Parathyroid adenoma (tissue), 2 donors: Measurements from ENCODE around the gene OR5D18.

Experiments
- H2AFZ ChIP-seq: fragments of 300-600 bp; sonication (generic); one replicate; pipeline ENCODE4 v1.7.0; 2017; ENCODE audit warnings: antibody characterized with exemption, mild to moderate bottlenecking
- H3K27ac ChIP-seq: fragments of 300-600 bp; sonication (generic); one replicate; pipeline ENCODE4 v1.7.0; 2017
- H3K27me3 ChIP-seq: fragments of 300-600 bp; sonication (generic); one replicate; pipeline ENCODE4 v1.7.0; 2017; ENCODE audit warnings: low read length; ENCODE audit not compliant: control insufficient read depth, insufficient read depth
- H3K36me3 ChIP-seq: fragments of 300-600 bp; sonication (generic); one replicate; pipeline ENCODE4 v1.7.0; 2017; ENCODE audit warnings: low read length; ENCODE audit not compliant: control insufficient read depth, insufficient read depth
- H3K4me1 ChIP-seq: fragments of 300-600 bp; sonication (generic); one replicate; pipeline ENCODE4 v1.7.0; 2017; ENCODE audit warnings: control low read depth
- H3K4me2 ChIP-seq: fragments of 300-600 bp; sonication (generic); one replicate; pipeline ENCODE4 v1.7.0; 2017; ENCODE audit warnings: low read length
- H3K4me3 ChIP-seq: fragments of 300-600 bp; sonication (generic); one replicate; pipeline ENCODE4 v1.7.0; 2017; ENCODE audit warnings: low read depth, low read length
- H3K79me2 ChIP-seq: fragments of 300-600 bp; sonication (generic); one replicate; pipeline ENCODE4 v1.7.0; 2017; ENCODE audit warnings: control low read depth
- H3K9ac ChIP-seq: fragments of 300-600 bp; sonication (generic); one replicate; pipeline ENCODE4 v1.7.0; 2017; ENCODE audit warnings: mild to moderate bottlenecking
- H3K9me3 ChIP-seq: fragments of 300-600 bp; sonication (generic); one replicate; pipeline ENCODE4 v1.7.0; 2017; ENCODE audit warnings: low read length; ENCODE audit not compliant: control insufficient read depth
- TF ChIP-seq, protein P1 (sequence below): fragments of 300-600 bp; sonication (generic); IDR thresholded peaks from one replicate; pipeline ENCODE4 v1.7.0; 2017; ENCODE audit warnings: antibody characterized with exemption, mild to moderate bottlenecking
- donor health status: primary hyperparathyroidism.

The OR5D18 gene

DNA sequence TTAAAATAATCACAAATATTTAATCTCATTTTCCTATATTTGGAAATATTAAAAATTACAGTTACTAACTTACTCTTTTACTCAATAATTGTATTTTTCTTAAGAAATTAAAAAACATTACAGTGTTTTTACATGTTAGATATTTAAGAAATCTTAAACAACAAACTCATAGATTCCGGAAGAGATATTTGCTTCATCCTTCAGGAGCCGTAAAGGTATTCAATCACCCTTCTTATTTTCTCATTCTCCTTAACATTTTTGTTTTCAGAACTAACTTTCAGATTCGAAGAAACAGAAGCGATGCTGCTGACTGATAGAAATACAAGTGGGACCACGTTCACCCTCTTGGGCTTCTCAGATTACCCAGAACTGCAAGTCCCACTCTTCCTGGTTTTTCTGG, at the start of gene OR5D18:
Gene OR5D18, plus strand, starts transcription at position 301 of the 400 bp plus-strand sequence. Its CDS starts 0 bp downstream, at position 301.
- H3K9ac ChIP-seq, result no peak within 1 kb of the TSS
- no peaks in the 10 kb centered on the region for H3K27me3 ChIP-seq
- no peak within 1 kb of the TSS for H3K4me3 ChIP-seq
- H3K36me3 ChIP-seq, result no peaks in the 10 kb centered on the region
- no peaks in the 10 kb centered on the region for H3K9me3 ChIP-seq
- no peak within 1 kb of the TSS for H3K27ac ChIP-seq
- TF ChIP-seq, protein P1, sequence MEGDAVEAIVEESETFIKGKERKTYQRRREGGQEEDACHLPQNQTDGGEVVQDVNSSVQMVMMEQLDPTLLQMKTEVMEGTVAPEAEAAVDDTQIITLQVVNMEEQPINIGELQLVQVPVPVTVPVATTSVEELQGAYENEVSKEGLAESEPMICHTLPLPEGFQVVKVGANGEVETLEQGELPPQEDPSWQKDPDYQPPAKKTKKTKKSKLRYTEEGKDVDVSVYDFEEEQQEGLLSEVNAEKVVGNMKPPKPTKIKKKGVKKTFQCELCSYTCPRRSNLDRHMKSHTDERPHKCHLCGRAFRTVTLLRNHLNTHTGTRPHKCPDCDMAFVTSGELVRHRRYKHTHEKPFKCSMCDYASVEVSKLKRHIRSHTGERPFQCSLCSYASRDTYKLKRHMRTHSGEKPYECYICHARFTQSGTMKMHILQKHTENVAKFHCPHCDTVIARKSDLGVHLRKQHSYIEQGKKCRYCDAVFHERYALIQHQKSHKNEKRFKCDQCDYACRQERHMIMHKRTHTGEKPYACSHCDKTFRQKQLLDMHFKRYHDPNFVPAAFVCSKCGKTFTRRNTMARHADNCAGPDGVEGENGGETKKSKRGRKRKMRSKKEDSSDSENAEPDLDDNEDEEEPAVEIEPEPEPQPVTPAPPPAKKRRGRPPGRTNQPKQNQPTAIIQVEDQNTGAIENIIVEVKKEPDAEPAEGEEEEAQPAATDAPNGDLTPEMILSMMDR, result no peak
- H2AFZ ChIP-seq, result no peak within 1 kb of the TSS
- no peak within 1 kb of the TSS for H3K4me2 ChIP-seq
- H3K79me2 ChIP-seq, result no peaks in the 10 kb centered on the region
- H3K4me1 ChIP-seq, result no peaks in the 10 kb centered on the region

DNA sequence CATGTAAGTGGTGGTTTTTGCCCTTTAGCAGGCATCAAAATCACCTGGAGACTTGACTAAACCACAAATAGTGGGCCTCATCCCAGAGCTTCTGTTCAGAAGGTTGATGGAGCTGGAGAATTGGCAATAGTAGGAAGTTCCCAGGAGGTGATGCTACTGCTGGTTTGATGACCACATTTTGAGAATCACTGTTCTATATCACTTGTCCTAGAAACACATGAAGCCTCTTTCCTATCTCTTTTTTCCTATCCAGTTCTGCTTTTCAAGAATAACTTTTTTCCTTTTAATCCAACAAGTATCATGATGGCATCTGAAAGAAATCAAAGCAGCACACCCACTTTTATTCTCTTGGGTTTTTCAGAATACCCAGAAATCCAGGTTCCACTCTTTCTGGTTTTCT, 46.3 kb upstream of the OR5D18 start, which contains the start of gene OR5D13:
Gene OR5D13, plus strand, starts transcription at position 301 of the 400 bp plus-strand sequence. Its CDS starts 0 bp downstream, at position 301.
- Histone ChIP-seq H3K36me3 (no peaks in the 10 kb centered on the region), H3K4me3 (no peak within 1 kb of the TSS), H3K27ac (no peak within 1 kb of the TSS), H3K9ac (no peak within 1 kb of the TSS), H3K27me3 (no peaks in the 10 kb centered on the region), H3K4me2 (no peak within 1 kb of the TSS), H3K79me2 (no peaks in the 10 kb centered on the region), H2AFZ (no peak within 1 kb of the TSS), H3K4me1 (no peaks in the 10 kb centered on the region), H3K9me3 (no peaks in the 10 kb centered on the region)
- TF ChIP-seq, protein P1, result no peak

DNA sequence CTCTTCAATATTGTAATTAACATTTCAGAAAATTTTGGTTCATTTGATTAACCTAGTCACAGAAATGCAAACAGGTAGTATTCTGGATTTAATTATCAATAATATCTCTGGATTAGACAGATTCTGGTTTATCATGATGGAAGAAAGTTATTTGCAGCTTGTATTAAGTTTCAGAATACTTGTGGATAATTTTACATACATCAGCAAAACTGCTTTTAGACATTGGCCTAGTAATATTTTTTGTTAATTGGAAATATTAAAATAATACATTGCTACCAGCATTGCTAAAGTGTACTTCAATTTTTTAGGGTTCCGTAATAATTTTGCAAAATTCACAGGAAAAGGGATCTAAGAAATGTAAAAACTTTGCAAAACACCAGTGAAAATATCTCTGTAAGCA, 27.8 kb upstream of the OR5D18 start:
- no peak overlapping the region for H2AFZ ChIP-seq
- no peaks in the 10 kb centered on the region for H3K4me1 ChIP-seq
- no peaks in the 10 kb centered on the region for H3K36me3 ChIP-seq
- H3K4me3 ChIP-seq, result no peak overlapping the region
- no peak overlapping the region for H3K27ac ChIP-seq
- H3K9ac ChIP-seq, result no peak overlapping the region
- no peaks in the 10 kb centered on the region for H3K79me2 ChIP-seq
- TF ChIP-seq, protein P1, result no peak
- no peaks in the 10 kb centered on the region for H3K27me3 ChIP-seq
- H3K9me3 ChIP-seq, result no peaks in the 10 kb centered on the region
- no peak overlapping the region for H3K4me2 ChIP-seq

DNA sequence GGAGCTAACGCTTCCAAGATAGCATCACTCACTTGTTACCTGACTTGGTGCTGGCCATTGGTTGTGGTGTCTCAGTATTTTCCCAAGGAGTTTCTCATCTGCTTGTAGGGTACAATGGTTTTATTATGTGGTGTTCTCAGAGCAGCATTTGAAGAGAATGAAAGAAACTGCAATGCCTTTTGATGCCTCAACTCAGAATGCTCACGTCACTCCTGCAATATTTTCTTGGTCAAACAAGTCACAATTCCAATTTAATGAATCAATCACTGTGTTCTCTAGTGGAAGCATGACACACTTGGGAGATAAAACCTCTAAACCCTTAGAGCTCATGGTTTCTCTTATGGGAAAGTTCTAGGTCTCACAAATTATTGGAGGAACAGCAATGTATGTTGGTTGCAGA, 26.1 kb upstream of the OR5D18 start:
- no peak overlapping the region for H3K4me2 ChIP-seq
- no peaks in the 10 kb centered on the region for H3K9me3 ChIP-seq
- no peak overlapping the region for H3K9ac ChIP-seq
- H3K27ac ChIP-seq, result no peak overlapping the region
- H3K27me3 ChIP-seq, result no peaks in the 10 kb centered on the region
- H3K4me1 ChIP-seq, result no peaks in the 10 kb centered on the region
- H3K4me3 ChIP-seq, result no peak overlapping the region
- no peaks in the 10 kb centered on the region for H3K36me3 ChIP-seq
- no peaks in the 10 kb centered on the region for H3K79me2 ChIP-seq
- H2AFZ ChIP-seq, result no peak overlapping the region
- TF ChIP-seq, protein P1, result no peak

DNA sequence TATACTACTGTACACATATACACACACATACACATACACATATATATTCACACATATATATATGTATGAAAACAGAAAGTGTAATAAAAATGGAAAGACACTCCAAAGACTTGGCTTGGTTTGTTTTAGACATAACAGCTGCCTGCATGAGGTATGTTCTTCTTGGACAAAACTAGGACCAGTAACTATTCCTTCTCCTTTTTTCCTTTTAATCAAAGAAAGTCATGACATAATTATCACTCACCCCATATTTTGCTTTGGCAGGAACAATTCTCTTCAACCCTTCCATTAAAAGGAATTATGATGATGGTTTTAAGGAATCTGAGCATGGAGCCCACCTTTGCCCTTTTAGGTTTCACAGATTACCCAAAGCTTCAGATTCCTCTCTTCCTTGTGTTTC, 24.2 kb upstream of the OR5D18 start, which contains the start of gene OR5D14:
Gene OR5D14, plus strand, starts transcription at position 301 of the 400 bp plus-strand sequence. Its CDS starts 0 bp downstream, at position 301.
- H3K9me3 ChIP-seq, result no peaks in the 10 kb centered on the region
- H3K27me3 ChIP-seq, result no peaks in the 10 kb centered on the region
- H3K9ac ChIP-seq, result no peak within 1 kb of the TSS
- no peaks in the 10 kb centered on the region for H3K79me2 ChIP-seq
- no peak within 1 kb of the TSS for H2AFZ ChIP-seq
- TF ChIP-seq, protein P1, result no peak
- H3K36me3 ChIP-seq, result no peaks in the 10 kb centered on the region
- H3K4me2 ChIP-seq, result no peak within 1 kb of the TSS
- no peaks in the 10 kb centered on the region for H3K4me1 ChIP-seq
- H3K27ac ChIP-seq, result no peak within 1 kb of the TSS
- H3K4me3 ChIP-seq, result no peak within 1 kb of the TSS
